ENCODE data around the gene NAPA.

NAPA gene

DNA sequence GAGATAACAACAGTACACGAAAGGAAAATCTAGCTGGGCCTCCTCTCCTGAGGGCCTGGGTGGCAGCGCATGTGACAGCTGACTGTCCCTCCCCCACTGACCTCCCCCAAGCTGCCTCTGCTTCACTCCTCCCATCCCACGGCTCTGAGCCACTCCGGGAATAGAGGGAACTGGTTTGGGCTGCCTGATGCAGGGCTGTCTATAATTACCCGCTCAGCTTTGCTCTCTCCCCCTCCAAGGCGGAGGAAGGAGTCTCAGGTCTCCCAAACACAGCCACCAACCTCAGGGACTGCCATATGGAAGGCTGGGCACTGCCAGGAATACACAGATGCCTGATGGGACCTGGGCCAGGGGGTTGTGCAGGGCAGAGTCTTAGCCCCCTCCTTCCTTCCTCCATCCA is 7.9 kb downstream of the NAPA start:
- no peak for DNase-seq (ENCODE audit: low spot score)
- in situ Hi-C loops (cut with MboI; ENCODE audit: low sequenced_read_pairs, unreplicated experiment), result no loop called here
- TF ChIP-seq, protein P1, sequence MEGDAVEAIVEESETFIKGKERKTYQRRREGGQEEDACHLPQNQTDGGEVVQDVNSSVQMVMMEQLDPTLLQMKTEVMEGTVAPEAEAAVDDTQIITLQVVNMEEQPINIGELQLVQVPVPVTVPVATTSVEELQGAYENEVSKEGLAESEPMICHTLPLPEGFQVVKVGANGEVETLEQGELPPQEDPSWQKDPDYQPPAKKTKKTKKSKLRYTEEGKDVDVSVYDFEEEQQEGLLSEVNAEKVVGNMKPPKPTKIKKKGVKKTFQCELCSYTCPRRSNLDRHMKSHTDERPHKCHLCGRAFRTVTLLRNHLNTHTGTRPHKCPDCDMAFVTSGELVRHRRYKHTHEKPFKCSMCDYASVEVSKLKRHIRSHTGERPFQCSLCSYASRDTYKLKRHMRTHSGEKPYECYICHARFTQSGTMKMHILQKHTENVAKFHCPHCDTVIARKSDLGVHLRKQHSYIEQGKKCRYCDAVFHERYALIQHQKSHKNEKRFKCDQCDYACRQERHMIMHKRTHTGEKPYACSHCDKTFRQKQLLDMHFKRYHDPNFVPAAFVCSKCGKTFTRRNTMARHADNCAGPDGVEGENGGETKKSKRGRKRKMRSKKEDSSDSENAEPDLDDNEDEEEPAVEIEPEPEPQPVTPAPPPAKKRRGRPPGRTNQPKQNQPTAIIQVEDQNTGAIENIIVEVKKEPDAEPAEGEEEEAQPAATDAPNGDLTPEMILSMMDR (IDR thresholded peaks at IDR 0.05; ENCODE audit: borderline replicate concordance, control extremely low read depth, extremely low read depth, insufficient read depth, missing control alignments), result no peak

DNA sequence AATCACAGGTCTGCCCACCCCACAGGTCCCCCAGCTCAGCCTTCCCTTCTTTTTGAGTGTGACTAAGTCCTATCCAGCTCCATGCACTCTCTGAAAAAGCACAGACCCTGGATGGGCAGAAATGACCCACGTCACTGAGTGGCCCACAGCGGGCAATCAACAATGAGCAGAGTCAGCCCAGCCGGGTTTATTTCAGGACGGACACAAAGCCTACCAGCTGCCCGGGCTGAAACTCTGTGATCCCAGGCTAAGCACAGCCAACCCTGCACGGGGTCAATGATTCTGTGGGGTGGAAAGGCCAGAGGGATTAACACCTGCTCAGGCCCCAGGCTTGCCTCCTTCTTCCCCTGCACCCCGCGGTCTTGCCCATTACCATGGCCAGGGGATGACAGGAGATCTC is 8.4 kb downstream of the NAPA start:
- no peak for DNase-seq (ENCODE audit: low spot score)
- TF ChIP-seq, protein P1 (IDR thresholded peaks at IDR 0.05; ENCODE audit: borderline replicate concordance, control extremely low read depth, extremely low read depth, insufficient read depth, missing control alignments), result no peak
- in situ Hi-C loops (cut with MboI; ENCODE audit: low sequenced_read_pairs, unreplicated experiment), result no loop called here

GRCh38 chr19:47505506-47505905 is 9.4 kb downstream of the NAPA start:
- TF ChIP-seq, protein P1 (IDR thresholded peaks at IDR 0.05; ENCODE audit: borderline replicate concordance, control extremely low read depth, extremely low read depth, insufficient read depth, missing control alignments), result no peak
- DNase-seq (ENCODE audit: low spot score), result no peak
- in situ Hi-C loops (cut with MboI; ENCODE audit: low sequenced_read_pairs, unreplicated experiment), result no loop called here

- TF ChIP-seq, protein P1 (IDR thresholded peaks at IDR 0.05; ENCODE audit: borderline replicate concordance, control extremely low read depth, extremely low read depth, insufficient read depth, missing control alignments), result no peak
- no peak for DNase-seq (ENCODE audit: low spot score)
- in situ Hi-C loops (cut with MboI; ENCODE audit: low sequenced_read_pairs, unreplicated experiment), result no loop called here
Measured at GRCh38 chr19:47503826-47504150, 11.1 kb downstream of the NAPA start.

DNA sequence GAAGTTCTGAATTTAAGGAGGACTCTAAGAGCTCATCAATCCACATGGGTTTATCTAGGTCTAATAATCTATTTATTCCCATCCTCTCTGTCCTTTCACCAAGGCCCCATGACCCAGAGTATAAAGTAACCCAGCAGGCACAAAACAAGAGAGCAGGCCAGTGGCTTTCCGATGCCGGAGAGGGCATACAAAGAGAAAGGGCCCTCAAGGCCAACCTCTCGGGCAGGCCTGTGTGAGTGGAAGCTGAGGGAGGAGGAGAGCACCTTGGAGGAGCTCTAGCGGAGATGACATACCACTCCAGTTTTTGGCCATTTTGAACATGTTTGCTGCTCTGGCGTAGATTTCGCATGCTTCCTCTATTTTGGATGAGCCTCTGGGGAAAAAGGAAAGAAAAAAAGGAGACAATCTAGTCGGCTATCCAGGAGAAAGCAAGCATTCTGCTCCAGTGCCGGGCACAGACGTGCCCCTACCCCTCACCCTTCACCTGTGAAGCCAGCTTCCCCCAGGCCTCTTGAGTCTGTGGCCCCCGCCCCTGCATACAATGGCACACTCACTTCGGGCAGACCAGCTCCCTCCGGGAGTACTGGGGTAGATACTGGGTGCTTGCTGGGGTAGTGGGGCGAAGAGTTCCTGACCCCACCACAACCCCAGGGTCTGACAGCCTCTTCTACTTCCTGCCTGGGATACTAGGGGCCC is 11.6 kb downstream of the NAPA start:
- TF ChIP-seq, protein P1 (IDR thresholded peaks at IDR 0.05; ENCODE audit: borderline replicate concordance, control extremely low read depth, extremely low read depth, insufficient read depth, missing control alignments), result no peak

DNA sequence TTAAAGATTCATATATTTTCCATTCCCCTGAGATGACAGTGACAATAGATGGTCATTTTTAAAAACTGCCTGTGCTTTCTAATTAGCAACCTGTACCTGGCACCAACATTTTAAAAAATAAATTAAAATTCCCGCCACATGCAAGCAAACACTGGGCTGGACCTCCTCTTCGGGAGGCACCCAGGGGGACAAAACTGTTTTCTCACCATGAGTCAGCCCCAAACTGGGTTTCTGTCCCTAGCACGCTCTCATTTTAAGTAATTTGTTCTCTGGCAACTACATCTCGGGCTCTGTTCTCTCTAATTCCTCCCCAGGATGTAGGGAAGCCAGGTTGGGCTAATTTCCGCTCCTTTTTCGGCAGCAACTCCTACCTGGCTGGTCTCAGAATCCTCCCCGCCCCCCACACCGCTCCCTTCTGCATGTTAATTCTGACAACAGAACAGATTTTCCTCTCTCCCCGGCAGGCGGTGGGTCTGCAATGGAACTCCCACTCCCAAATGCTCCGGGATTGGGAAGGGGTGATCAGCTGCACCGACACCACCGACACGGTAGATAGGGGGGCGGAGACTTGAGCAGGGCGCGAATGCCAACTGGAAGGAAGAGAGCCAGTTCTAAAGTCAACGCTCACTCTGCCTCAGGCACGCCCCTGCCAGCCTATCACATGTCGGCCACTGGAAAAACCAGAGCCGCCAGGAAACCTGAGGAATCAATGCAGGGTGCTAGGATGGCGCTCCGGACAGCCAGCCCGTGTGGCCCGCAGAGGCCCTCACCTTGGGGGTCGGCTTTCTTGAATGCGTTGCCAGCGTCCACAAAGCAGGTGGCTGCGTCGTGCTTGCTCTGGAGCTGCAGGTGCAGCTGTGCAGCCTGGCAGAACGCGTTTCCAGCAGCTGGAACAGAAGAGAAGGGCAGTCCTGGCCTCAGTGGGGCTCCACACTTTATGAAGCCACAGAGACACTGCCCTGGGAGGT is 14.7 kb downstream of the NAPA start:
- no peak for DNase-seq (ENCODE audit: low spot score)
- TF ChIP-seq, protein P1 (IDR thresholded peaks at IDR 0.05; ENCODE audit: borderline replicate concordance, control extremely low read depth, extremely low read depth, insufficient read depth, missing control alignments), result no peak
- in situ Hi-C loops (cut with MboI; ENCODE audit: low sequenced_read_pairs, unreplicated experiment), result no loop called here

More for the DNA sequence above, 11.6 kb downstream of the NAPA start:
- no peak for DNase-seq (ENCODE audit: low spot score)
- in situ Hi-C loops (cut with MboI; ENCODE audit: low sequenced_read_pairs, unreplicated experiment), result no loop called here
